HG02763 (cell line): Measurements from ENCODE around the gene USH1G.

ENCODE experiments used
- ATAC-seq: cut with Tn5 transposase; IDR thresholded peaks from one replicate; pipeline ENCODE4 v1.9.1; 2021; ENCODE audit warnings: mild to moderate bottlenecking, moderate library complexity; ENCODE audit not compliant: unreplicated experiment

USH1G gene

GRCh38 chr17:74954665-74955421 lies 31.8 kb upstream of the USH1G start:
- ATAC-seq: no peak

GRCh38 chr17:74954115-74954514 lies 31.1 kb upstream of the USH1G start:
- no peak for ATAC-seq

- no peak for ATAC-seq
These were observed 30.2 kb upstream of the USH1G start for GRCh38 chr17:74953134-74953687.

GRCh38 chr17:74952431-74953133 lies 29.5 kb upstream of the USH1G start:
- ATAC-seq: no peak

GRCh38 chr17:74951680-74952421 lies 28.8 kb upstream of the USH1G start:
- ATAC-seq: no peak

- ATAC-seq: no peak
These were observed 28.0 kb upstream of the USH1G start for GRCh38 chr17:74951065-74951464.

GRCh38 chr17:74950207-74950606 lies 27.2 kb upstream of the USH1G start:
- no peak for ATAC-seq

GRCh38 chr17:74949455-74950115 lies 26.5 kb upstream of the USH1G start:
- ATAC-seq: no peak

GRCh38 chr17:74947041-74947754 lies 24.1 kb upstream of the USH1G start:
- ATAC-seq: no peak

GRCh38 chr17:74946641-74947040 lies 23.6 kb upstream of the USH1G start:
- no peak for ATAC-seq

GRCh38 chr17:74945543-74945942 lies 22.5 kb upstream of the USH1G start:
- no peak for ATAC-seq

- ATAC-seq: no peak
These were observed 20.9 kb upstream of the USH1G start for GRCh38 chr17:74943808-74944522.

GRCh38 chr17:74941128-74941725 lies 18.2 kb upstream of the USH1G start:
- no peak for ATAC-seq

- no peak for ATAC-seq
These were observed 16.5 kb upstream of the USH1G start for GRCh38 chr17:74939534-74939933.

GRCh38 chr17:74938194-74938950 lies 15.3 kb upstream of the USH1G start:
- no peak for ATAC-seq

- ATAC-seq: no peak
These were observed 14.3 kb upstream of the USH1G start for GRCh38 chr17:74937064-74938051.

GRCh38 chr17:74936470-74936799 lies 13.4 kb upstream of the USH1G start:
- ATAC-seq: no peak
